ENCODE measurements around the gene TADA2B.
"Not testable (repeated sequence)": the region's sequence is repeated elsewhere in the genome, so short reads cannot be mapped to it uniquely, and the experiment has no call there.

TADA2B gene

GRCh38 chr4:7079909-7080308 is 36.7 kb downstream of the TADA2B start:
- H3K9ac ChIP-seq (ENCODE audit: low read depth, low read length); H3K4me1 ChIP-seq (ENCODE audit: insufficient read depth, low read length); H3K9me3 ChIP-seq (ENCODE audit: control insufficient read depth, insufficient read depth, low read length); H3K36me3 ChIP-seq (ENCODE audit: insufficient read depth, low read length): not testable (repeated sequence)

GRCh38 chr4:7083597-7084563 is 40.7 kb downstream of the TADA2B start:
- Histone ChIP-seq H3K36me3 (ENCODE audit: insufficient read depth, low read length) (no peaks in the 10 kb centered on the region), H3K4me1 (ENCODE audit: insufficient read depth, low read length) (no peaks in the 10 kb centered on the region; the same call in 1 of the 2 replicates), H3K9ac (ENCODE audit: low read depth, low read length) (no peak overlapping the region), H3K9me3 (ENCODE audit: control insufficient read depth, insufficient read depth, low read length) (peaks cover 5% of the 10 kb centered on the region; the same call in 1 of the 2 replicates)

- H3K9me3 ChIP-seq (ENCODE audit: control insufficient read depth, insufficient read depth, low read length); H3K4me1 ChIP-seq (ENCODE audit: insufficient read depth, low read length); H3K36me3 ChIP-seq (ENCODE audit: insufficient read depth, low read length); H3K9ac ChIP-seq (ENCODE audit: low read depth, low read length): not testable (repeated sequence)
Measured at GRCh38 chr4:7084564-7084961, 41.4 kb downstream of the TADA2B start.

DNA sequence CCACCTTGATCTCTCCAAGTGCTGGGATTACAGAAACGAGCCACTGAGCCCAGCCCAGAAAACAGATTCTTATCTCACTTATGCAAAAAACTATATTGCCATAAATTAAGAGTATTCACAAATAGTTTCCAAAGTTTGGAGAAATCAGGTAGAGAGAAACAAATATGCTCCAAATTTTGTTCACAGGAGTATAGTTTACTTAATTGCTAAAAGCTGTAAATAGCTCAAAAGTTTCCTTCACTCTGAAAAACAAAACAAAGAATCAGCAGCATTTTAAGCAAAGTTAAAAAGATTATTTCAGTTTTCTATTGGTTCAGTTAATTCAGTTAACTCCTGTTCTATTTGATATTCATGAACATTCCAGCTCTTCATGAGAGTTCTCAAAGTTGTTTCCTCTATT is 43.2 kb downstream of the TADA2B start:
- Histone ChIP-seq H3K36me3 (ENCODE audit: insufficient read depth, low read length) (no peaks in the 10 kb centered on the region), H3K9ac (ENCODE audit: low read depth, low read length) (no peak overlapping the region), H3K4me1 (ENCODE audit: insufficient read depth, low read length) (no peaks in the 10 kb centered on the region; the same call in 1 of the 2 replicates), H3K9me3 (ENCODE audit: control insufficient read depth, insufficient read depth, low read length) (peaks cover 5% of the 10 kb centered on the region; the same call in 1 of the 2 replicates)

- H3K9me3 ChIP-seq (ENCODE audit: control insufficient read depth, insufficient read depth, low read length): peaks cover 5% of the 10 kb centered on the region; the same call in 1 of the 2 replicates
- no peaks in the 10 kb centered on the region for H3K4me1 ChIP-seq (ENCODE audit: insufficient read depth, low read length)
- no peaks in the 10 kb centered on the region for H3K36me3 ChIP-seq (ENCODE audit: insufficient read depth, low read length)
- no peak overlapping the region for H3K9ac ChIP-seq (ENCODE audit: low read depth, low read length)
Measured at GRCh38 chr4:7087036-7087435, 43.9 kb downstream of the TADA2B start.

GRCh38 chr4:7089213-7089986 is 46.2 kb downstream of the TADA2B start:
- H3K4me1 ChIP-seq (ENCODE audit: insufficient read depth, low read length): no peaks in the 10 kb centered on the region
- H3K36me3 ChIP-seq (ENCODE audit: insufficient read depth, low read length): no peaks in the 10 kb centered on the region
- H3K9ac ChIP-seq (ENCODE audit: low read depth, low read length): no peak overlapping the region
- peaks cover 5% of the 10 kb centered on the region; the same call in 1 of the 2 replicates for H3K9me3 ChIP-seq (ENCODE audit: control insufficient read depth, insufficient read depth, low read length)

DNA sequence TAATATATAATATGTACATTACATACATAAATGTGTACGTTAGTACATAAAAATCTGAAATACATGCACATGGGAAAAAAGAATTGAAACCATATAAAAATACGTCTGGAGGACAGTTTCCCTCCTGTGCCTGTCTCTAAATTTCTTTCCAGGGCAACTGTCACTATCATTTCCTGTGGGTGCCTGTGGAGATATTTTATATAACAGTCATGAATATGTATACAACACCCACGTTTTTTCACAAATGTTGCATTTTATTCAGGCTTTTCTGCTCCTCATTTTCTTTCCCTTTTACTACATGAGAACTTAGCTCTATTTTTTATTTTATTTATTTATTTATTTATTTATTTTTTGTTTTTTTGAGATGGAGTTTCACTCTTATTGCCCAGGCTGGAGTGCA is 48.9 kb downstream of the TADA2B start:
- H3K9ac ChIP-seq (ENCODE audit: low read depth, low read length): no peak overlapping the region

GRCh38 chr4:7094916-7095315 is 51.7 kb downstream of the TADA2B start:
- no peaks in the 10 kb centered on the region for H3K36me3 ChIP-seq (ENCODE audit: insufficient read depth, low read length)
- H3K9ac ChIP-seq (ENCODE audit: low read depth, low read length): no peak overlapping the region
- H3K4me1 ChIP-seq (ENCODE audit: insufficient read depth, low read length): no peaks in the 10 kb centered on the region
- H3K9me3 ChIP-seq (ENCODE audit: control insufficient read depth, insufficient read depth, low read length): no peaks in the 10 kb centered on the region

More for the DNA sequence above, 48.9 kb downstream of the TADA2B start:
- H3K9me3 ChIP-seq (ENCODE audit: control insufficient read depth, insufficient read depth, low read length): peaks cover 4% of the 10 kb centered on the region; the same call in 1 of the 2 replicates
- no peaks in the 10 kb centered on the region for H3K4me1 ChIP-seq (ENCODE audit: insufficient read depth, low read length)
- no peaks in the 10 kb centered on the region for H3K36me3 ChIP-seq (ENCODE audit: insufficient read depth, low read length)

DNA sequence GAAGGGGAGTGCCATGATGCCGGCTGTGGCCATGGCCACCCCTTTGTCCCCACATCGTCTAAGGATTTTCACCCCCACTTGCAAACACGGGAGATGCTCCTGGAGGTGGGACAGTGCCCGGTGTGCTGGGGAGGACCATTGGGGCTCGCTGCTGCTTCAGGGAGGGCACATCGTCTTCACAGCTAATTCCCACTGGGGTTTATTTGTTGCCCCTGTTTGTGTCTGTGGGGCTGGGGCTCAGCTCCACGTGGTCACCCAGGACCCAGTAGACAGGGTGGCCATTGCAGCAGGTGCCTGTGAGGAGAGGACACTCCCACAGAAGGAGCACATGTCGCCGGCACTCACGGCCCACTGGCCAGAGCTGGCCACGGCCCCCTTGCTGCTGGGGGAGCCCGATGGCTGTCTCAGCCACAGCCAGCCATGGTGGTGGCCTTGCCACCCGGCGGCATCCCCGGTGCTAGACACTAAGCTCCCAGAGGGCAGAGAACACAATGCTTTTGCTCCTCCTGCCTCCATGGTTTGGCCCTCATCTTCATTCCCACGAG is 52.5 kb downstream of the TADA2B start:
- Histone ChIP-seq H3K4me1 (ENCODE audit: insufficient read depth, low read length) (no peaks in the 10 kb centered on the region), H3K36me3 (ENCODE audit: insufficient read depth, low read length) (no peaks in the 10 kb centered on the region), H3K9me3 (ENCODE audit: control insufficient read depth, insufficient read depth, low read length) (no peaks in the 10 kb centered on the region), H3K9ac (ENCODE audit: low read depth, low read length) (no peak overlapping the region)

DNA sequence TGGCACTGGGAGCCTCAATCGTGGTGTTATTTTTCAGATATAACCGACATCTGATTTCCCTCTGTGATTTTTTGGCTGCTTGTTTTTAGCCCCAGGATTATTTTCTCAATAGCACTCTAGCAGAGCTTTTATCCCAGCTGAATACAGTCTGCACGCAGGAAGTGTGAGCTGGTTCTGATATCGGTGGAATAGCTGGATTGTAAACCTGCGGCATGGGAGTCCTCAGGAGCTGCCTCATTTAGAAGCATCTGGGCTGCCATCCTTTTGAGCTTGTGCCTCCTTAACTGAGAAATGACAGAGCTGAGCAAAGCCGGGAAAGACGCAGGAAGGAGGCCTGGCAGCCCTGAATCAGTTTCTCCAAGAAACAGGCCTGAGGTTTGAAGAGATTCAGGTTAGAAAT is 53.1 kb downstream of the TADA2B start:
- H3K36me3 ChIP-seq (ENCODE audit: insufficient read depth, low read length): no peaks in the 10 kb centered on the region

DNA sequence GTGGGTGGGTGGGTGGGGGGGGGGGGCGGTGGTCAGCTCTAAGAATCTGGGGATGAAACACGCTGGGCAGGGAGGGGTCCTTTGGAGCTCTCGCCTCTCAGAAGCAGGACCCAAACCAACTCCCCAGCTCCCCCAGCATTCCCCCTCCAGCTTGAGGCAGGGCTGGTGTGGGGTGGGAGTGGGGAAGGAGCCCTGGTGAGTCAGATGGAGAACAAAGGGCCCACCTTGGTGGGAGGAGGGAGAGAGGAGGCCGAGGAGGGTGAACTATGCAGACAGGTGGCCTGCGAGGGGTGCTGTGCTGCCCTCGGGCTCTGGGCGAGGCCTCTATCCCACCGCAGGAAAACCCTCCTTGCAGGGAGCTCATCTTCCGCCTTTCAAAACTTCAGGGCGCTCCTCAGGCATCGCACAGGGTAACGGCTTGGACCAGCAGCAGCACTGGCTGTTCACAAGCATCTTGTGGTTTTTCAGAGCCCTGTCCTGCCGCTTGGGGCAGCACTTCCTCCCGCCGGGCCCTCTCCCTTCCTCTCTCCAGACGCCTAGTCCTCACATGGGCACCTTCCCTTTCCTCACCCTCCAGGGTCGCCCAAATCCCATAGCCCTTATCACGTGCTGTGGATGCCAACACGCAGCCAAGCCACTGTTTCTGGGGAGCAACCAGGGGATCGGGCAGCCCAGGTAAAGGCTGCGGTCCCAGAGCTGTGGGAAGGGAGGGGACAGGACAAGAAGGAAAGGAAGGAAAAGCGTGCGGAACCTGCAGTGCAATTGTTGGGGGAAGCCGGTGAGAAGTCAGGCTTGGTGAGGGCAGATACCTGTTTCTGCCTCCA is 58.7 kb downstream of the TADA2B start:
- H3K9me3 ChIP-seq (ENCODE audit: control insufficient read depth, insufficient read depth, low read length): no peaks in the 10 kb centered on the region
- peak overlapping the region; percentile 45; the same call in 1 of the 2 replicates for H3K9ac ChIP-seq (ENCODE audit: low read depth, low read length)
- H3K36me3 ChIP-seq (ENCODE audit: insufficient read depth, low read length): no peaks in the 10 kb centered on the region
- no peaks in the 10 kb centered on the region; the same call in 1 of the 2 replicates for H3K4me1 ChIP-seq (ENCODE audit: insufficient read depth, low read length)

More for the DNA sequence above, 53.1 kb downstream of the TADA2B start:
- Histone ChIP-seq H3K9me3 (ENCODE audit: control insufficient read depth, insufficient read depth, low read length) (no peaks in the 10 kb centered on the region), H3K9ac (ENCODE audit: low read depth, low read length) (no peak overlapping the region), H3K4me1 (ENCODE audit: insufficient read depth, low read length) (no peaks in the 10 kb centered on the region)

DNA sequence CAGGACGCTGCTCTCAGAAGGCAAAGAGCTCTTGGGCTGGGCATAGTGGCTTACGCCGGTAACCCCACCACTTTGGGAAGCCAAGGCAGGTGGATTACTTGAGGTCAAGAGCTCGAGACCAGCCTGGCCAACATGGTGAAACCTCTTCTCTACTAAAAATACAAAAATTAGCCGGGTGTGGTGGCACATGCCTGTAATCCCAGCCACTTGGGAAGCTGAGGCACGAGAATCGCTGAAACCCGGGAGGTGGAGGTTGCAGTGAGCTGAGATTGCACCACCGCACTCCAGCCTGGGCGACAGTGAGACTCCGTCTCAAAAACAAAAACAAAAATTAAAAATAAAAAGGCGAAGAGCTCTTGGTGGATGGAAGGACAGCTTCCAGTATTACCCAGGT is 59.3 kb downstream of the TADA2B start:
- H3K4me1 ChIP-seq (ENCODE audit: insufficient read depth, low read length); H3K9me3 ChIP-seq (ENCODE audit: control insufficient read depth, insufficient read depth, low read length); H3K36me3 ChIP-seq (ENCODE audit: insufficient read depth, low read length): not testable (repeated sequence)
- peak overlapping the region; percentile 84; the same call in 1 of the 2 replicates for H3K9ac ChIP-seq (ENCODE audit: low read depth, low read length)

DNA sequence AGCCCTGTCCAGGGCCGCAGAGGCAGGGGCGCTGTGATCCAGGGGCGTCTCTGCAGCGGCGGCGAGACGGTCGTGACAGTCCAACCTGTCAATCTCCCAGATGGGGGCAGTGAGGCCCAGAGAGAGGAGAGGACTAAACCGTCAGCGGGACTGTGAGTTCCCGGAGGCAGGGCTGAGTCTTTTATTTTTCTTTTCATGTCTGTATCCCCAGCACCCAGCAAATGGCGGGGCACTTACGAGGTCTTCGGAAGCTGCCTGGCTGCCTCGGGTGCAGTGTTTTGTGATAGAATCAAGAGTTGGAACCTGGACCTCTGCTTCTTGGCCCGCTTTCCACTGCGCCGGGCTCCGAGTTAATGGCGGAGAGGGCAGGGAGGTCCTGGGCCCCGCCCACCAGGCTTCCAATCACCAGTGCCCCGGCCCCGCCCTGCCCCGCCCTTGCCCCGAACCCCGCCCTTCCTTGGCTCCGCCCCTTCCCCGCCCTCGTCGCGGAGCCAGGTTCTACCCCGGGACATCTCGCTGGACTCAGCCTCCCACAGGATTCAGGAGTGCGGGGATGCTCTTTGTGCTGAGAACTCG is 59.9 kb downstream of the TADA2B start:
- Histone ChIP-seq H3K9ac (ENCODE audit: low read depth, low read length) (peak overlapping the region; percentile 84; the same call in 1 of the 2 replicates), H3K36me3 (ENCODE audit: insufficient read depth, low read length) (no peaks in the 10 kb centered on the region), H3K4me1 (ENCODE audit: insufficient read depth, low read length) (no peaks in the 10 kb centered on the region; the same call in 1 of the 2 replicates)

More for the DNA sequence above, 59.9 kb downstream of the TADA2B start:
- no peaks in the 10 kb centered on the region for H3K9me3 ChIP-seq (ENCODE audit: control insufficient read depth, insufficient read depth, low read length)
